ENCODE measurements around the gene RALY. TPM values are rescaled to one million over a fixed set of nuclear protein-coding genes. Genes with fewer than 3 reads are reported as not detected.

RALY gene
- total RNA-seq, 1 experiment from 2014 or later, result 275 TPM

DNA sequence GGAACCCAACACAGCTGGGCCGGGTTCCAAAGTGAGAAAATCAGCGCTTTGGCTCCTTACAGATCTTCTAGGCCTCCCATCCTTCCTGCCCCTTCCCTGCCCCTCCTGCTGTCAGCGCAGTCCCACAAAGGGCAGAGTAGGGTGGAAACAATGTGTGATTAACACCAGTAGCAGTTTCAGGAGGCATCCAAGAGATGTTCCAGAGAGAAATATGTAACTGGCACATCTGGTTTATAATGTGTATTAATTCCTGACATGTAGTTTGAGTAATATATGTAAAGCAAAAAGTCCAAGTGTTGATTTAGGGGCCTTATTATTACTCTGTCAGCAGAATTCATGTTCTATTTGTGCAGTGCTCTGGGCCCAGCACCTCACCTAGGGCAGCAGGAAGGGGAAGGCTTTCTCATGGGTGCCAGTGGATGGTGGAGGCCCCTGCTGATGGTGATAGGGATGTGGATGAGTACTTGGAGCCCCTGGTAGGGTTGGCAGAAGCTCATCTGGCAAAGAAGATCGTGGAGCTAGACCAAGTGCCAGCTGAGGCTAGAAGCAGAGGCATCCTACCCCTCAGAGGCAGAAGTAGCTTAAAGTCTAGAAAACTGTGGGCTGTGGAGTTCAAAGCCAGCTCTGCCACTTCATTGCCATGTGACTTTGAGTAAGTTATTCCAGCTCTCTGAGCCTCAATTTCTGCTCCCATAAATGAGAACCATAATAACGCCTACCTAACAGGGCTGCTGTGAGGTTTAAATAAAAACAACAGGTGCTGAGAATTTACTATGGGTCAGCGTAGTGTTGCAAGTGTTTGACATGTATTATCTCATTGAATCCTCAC, 22.4 kb upstream of the RALY start:
- Mint-ChIP-seq H3K27me3 (ENCODE audit: unreplicated experiment) (no peaks in the 10 kb centered on the region), H3K27ac (ENCODE audit: unreplicated experiment) (no peak overlapping the region), H3K4me3 (ENCODE audit: low read depth, unreplicated experiment) (no peak overlapping the region), H3K4me1 (ENCODE audit: low read depth, unreplicated experiment) (no peaks in the 10 kb centered on the region), H3K9me3 (ENCODE audit: low read depth, unreplicated experiment) (peaks cover 3% of the 10 kb centered on the region), H3K36me3 (ENCODE audit: insufficient read depth, unreplicated experiment) (no peaks in the 10 kb centered on the region)
- no TSS peak for BruUV-seq (replicated peaks)
- TF ChIP-seq, protein P1, sequence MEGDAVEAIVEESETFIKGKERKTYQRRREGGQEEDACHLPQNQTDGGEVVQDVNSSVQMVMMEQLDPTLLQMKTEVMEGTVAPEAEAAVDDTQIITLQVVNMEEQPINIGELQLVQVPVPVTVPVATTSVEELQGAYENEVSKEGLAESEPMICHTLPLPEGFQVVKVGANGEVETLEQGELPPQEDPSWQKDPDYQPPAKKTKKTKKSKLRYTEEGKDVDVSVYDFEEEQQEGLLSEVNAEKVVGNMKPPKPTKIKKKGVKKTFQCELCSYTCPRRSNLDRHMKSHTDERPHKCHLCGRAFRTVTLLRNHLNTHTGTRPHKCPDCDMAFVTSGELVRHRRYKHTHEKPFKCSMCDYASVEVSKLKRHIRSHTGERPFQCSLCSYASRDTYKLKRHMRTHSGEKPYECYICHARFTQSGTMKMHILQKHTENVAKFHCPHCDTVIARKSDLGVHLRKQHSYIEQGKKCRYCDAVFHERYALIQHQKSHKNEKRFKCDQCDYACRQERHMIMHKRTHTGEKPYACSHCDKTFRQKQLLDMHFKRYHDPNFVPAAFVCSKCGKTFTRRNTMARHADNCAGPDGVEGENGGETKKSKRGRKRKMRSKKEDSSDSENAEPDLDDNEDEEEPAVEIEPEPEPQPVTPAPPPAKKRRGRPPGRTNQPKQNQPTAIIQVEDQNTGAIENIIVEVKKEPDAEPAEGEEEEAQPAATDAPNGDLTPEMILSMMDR (IDR thresholded peaks at IDR 0.05; ENCODE audit: unreplicated experiment), result no peak
- CTCF ChIA-PET, result interaction anchor here (0.5 to 1.6 kb wide), 2 partner anchors 21 to 108 kb away, joined by 3 read pairs; no protein-coding TSS in a partner anchor
- intact Hi-C loops (cut with micrococcal nuclease; ENCODE audit: unreplicated experiment), result no loop called here
- DNase-seq, result no peak

DNA sequence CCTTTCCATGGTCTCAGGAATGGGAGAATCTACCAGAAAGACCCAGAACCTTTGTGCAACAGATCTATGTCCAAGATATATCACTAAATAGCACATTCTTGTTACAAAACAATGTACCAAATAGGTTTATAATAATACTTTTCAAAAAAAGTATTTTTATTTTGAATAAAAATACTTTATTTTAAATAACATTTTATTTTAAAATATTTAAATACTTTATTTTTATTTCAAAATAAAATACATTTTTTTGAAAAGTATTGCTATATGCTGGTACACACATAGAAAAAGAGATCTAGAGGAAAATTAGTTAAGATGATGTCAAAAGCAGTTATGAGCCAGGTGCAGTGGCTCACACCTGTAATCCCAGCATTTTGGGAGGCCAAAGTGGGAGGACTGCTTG, 16.8 kb upstream of the RALY start:
- H3K4me1 Mint-ChIP-seq (ENCODE audit: low read depth, unreplicated experiment), result no peaks in the 10 kb centered on the region
- CTCF ChIA-PET, result interaction anchor here (0.5 kb wide), 1 partner anchor 201 kb away, joined by 4 read pairs; no protein-coding TSS in a partner anchor
- peaks cover 3% of the 10 kb centered on the region for H3K9me3 Mint-ChIP-seq (ENCODE audit: low read depth, unreplicated experiment)
- DNase-seq, result no peak
- H3K27ac Mint-ChIP-seq (ENCODE audit: unreplicated experiment), result no peak overlapping the region
- peaks cover 11% of the 10 kb centered on the region for H3K27me3 Mint-ChIP-seq (ENCODE audit: unreplicated experiment)
- intact Hi-C loops (cut with micrococcal nuclease; ENCODE audit: unreplicated experiment), result no loop called here
- no peak overlapping the region for H3K4me3 Mint-ChIP-seq (ENCODE audit: low read depth, unreplicated experiment)
- BruUV-seq (replicated peaks), result no TSS peak
- TF ChIP-seq, protein P1 (IDR thresholded peaks at IDR 0.05; ENCODE audit: unreplicated experiment), result no peak
- no peaks in the 10 kb centered on the region for H3K36me3 Mint-ChIP-seq (ENCODE audit: insufficient read depth, unreplicated experiment)

DNA sequence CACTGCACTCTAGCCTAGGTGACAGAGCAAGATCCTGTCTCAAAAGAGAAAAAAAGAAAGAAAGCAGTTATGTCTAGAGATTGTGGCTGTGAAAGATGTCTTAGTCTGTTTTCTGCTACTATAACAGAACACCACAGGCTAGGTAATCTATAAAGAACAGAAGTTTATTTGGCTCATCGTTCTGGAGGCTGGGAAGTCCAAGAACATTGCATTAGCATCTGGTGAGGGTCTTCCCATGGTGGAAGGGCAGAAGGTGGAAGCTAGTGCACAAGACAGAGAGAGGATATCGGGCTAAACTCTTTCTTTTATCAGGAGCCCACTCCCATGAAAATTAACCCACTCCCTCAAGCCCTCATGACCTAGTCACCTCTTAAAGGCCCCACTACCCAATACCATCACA, 16.2 kb upstream of the RALY start:
- BruUV-seq (replicated peaks), result no TSS peak
- TF ChIP-seq, protein P1 (IDR thresholded peaks at IDR 0.05; ENCODE audit: unreplicated experiment), result no peak
- peaks cover 3% of the 10 kb centered on the region for H3K9me3 Mint-ChIP-seq (ENCODE audit: low read depth, unreplicated experiment)
- no peaks in the 10 kb centered on the region for H3K36me3 Mint-ChIP-seq (ENCODE audit: insufficient read depth, unreplicated experiment)
- no peaks in the 10 kb centered on the region for H3K4me1 Mint-ChIP-seq (ENCODE audit: low read depth, unreplicated experiment)
- H3K27ac Mint-ChIP-seq (ENCODE audit: unreplicated experiment), result no peak overlapping the region
- H3K4me3 Mint-ChIP-seq (ENCODE audit: low read depth, unreplicated experiment), result no peak overlapping the region
- CTCF ChIA-PET, result no interaction called here
- DNase-seq, result no peak
- intact Hi-C loops (cut with micrococcal nuclease; ENCODE audit: unreplicated experiment), result no loop called here
- peaks cover 11% of the 10 kb centered on the region for H3K27me3 Mint-ChIP-seq (ENCODE audit: unreplicated experiment)

DNA sequence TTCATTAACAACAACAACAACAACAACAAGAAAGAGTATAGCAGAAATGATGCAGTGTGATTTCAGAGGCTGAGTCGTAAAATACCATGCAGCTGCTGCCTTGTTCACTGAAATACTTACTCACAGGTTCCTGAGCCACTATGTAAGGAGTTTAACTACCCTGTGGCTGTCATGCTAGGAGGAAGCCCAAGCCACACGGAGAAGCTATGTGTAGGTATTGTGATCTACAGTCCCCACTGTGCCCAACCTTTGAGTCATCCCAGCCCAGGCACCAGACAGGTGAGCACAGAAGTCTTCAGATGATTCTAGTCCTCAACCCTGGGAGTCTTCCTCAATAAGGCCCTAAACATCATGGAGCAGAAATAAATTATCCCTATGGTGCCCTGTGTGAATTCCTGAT, 14.6 kb upstream of the RALY start:
- Mint-ChIP-seq H3K36me3 (ENCODE audit: insufficient read depth, unreplicated experiment) (no peaks in the 10 kb centered on the region), H3K27ac (ENCODE audit: unreplicated experiment) (no peak overlapping the region), H3K4me3 (ENCODE audit: low read depth, unreplicated experiment) (no peak overlapping the region), H3K9me3 (ENCODE audit: low read depth, unreplicated experiment) (no peaks in the 10 kb centered on the region), H3K27me3 (ENCODE audit: unreplicated experiment) (peaks cover 11% of the 10 kb centered on the region), H3K4me1 (ENCODE audit: low read depth, unreplicated experiment) (no peaks in the 10 kb centered on the region)
- intact Hi-C loops (cut with micrococcal nuclease; ENCODE audit: unreplicated experiment), result no loop called here
- CTCF ChIA-PET, result no interaction called here
- BruUV-seq (replicated peaks), result no TSS peak
- no peak for DNase-seq
- TF ChIP-seq, protein P1 (IDR thresholded peaks at IDR 0.05; ENCODE audit: unreplicated experiment), result no peak

Measured in Calu3 (cell line).